HFFc6 (cell line): ENCODE measurements around the gene NINJ1. TPM values are rescaled to one million over a fixed set of nuclear protein-coding genes. Genes with fewer than 3 reads are reported as not detected.
"Not testable (repeated sequence)": the region's sequence is repeated elsewhere in the genome, so short reads cannot be mapped to it uniquely, and the experiment has no call there.

Source experiments
- DNase-seq: peaks from one replicate; pipeline ENCODE4 v3.0.0-alpha.2; 2018
- H3K27ac Mint-ChIP-seq: 2 replicates; pipeline ENCODE4 v1.8.0; 2020; ENCODE audit warnings: mild to moderate bottlenecking, mixed read lengths
- H3K27me3 Mint-ChIP-seq: 2 replicates; pipeline ENCODE4 v1.8.0; 2021; ENCODE audit warnings: mild to moderate bottlenecking, moderate library complexity, mixed read lengths; ENCODE audit not compliant: insufficient read depth
- H3K36me3 Mint-ChIP-seq: 2 replicates; pipeline ENCODE4 v1.8.0; 2021; ENCODE audit warnings: low read depth, mixed read lengths
- H3K4me1 Mint-ChIP-seq: 2 replicates; pipeline ENCODE4 v1.8.0; 2020; ENCODE audit warnings: low read depth, mixed read lengths
- H3K4me3 Mint-ChIP-seq: 2 replicates; pipeline ENCODE4 v1.8.0; 2020; ENCODE audit warnings: mild to moderate bottlenecking, moderate library complexity, mixed read lengths
- H3K9me3 Mint-ChIP-seq: 2 replicates; pipeline ENCODE4 v1.8.0; 2020; ENCODE audit warnings: mild to moderate bottlenecking, mixed read lengths
- total RNA-seq, 6 experiments: library from RNA; stranded (reverse); fragmentation: NEBNext Ultra II Directional; extraction: Animal tissue kit (Norgen Biotek cat#: 25700); gene quantifications; 2 replicates in 1 of 6; 3 replicates in 5 of 6; pipeline ENCODE4 v1.2.3, GENCODE V29; 2021
- TF ChIP-seq, protein P1 (sequence below): fragments of 200-600 bp; sonication (generic); IDR thresholded peaks from 2 replicates; pipeline ENCODE4 v1.5.0; 2021; ENCODE audit warnings: antibody characterized with exemption, mild to moderate bottlenecking

NINJ1 gene
- total RNA-seq, 6 experiments from 2014 or later = 23.2 to 28.0 (median 25.6) TPM

- no peak for DNase-seq
- TF ChIP-seq, protein P1, sequence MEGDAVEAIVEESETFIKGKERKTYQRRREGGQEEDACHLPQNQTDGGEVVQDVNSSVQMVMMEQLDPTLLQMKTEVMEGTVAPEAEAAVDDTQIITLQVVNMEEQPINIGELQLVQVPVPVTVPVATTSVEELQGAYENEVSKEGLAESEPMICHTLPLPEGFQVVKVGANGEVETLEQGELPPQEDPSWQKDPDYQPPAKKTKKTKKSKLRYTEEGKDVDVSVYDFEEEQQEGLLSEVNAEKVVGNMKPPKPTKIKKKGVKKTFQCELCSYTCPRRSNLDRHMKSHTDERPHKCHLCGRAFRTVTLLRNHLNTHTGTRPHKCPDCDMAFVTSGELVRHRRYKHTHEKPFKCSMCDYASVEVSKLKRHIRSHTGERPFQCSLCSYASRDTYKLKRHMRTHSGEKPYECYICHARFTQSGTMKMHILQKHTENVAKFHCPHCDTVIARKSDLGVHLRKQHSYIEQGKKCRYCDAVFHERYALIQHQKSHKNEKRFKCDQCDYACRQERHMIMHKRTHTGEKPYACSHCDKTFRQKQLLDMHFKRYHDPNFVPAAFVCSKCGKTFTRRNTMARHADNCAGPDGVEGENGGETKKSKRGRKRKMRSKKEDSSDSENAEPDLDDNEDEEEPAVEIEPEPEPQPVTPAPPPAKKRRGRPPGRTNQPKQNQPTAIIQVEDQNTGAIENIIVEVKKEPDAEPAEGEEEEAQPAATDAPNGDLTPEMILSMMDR = no peak
- H3K27me3 Mint-ChIP-seq = no peaks in the 10 kb centered on the region; the same call in 1 of the 2 replicates
- peaks cover 5% of the 10 kb centered on the region for H3K9me3 Mint-ChIP-seq
- no peak overlapping the region for H3K27ac Mint-ChIP-seq
- H3K4me1 Mint-ChIP-seq = peaks cover 9% of the 10 kb centered on the region
- peaks cover 29% of the 10 kb centered on the region for H3K36me3 Mint-ChIP-seq
- H3K4me3 Mint-ChIP-seq = no peak overlapping the region
These were observed 28.4 kb downstream of the NINJ1 start for GRCh38 chr9:93105620-93106019.

DNA sequence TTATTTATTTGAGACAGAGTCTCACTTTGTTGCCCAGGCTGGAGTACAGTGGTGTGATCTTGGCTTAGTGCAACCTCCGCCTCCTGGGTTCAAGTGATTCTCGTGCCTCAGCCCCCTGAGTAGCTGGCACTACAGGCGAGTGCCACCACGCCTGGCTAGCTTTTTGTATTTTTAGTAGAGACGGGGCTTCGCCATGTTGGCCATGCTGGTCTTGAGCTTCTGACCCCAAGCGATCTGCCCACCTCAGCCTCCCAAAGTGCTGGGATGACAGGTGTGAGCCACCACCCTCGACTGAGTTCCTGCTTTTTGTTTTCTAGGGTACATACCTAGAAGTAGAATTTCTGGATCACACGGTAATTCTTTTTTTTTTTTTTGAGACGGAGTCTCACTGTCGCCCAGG lies 33.0 kb downstream of the NINJ1 start:
- not testable (repeated sequence) for H3K27me3 Mint-ChIP-seq, H3K9me3 Mint-ChIP-seq, H3K27ac Mint-ChIP-seq, H3K4me3 Mint-ChIP-seq, DNase-seq
- Mint-ChIP-seq H3K4me1 (peaks cover 36% of the 10 kb centered on the region), H3K36me3 (peaks cover 27% of the 10 kb centered on the region)

DNA sequence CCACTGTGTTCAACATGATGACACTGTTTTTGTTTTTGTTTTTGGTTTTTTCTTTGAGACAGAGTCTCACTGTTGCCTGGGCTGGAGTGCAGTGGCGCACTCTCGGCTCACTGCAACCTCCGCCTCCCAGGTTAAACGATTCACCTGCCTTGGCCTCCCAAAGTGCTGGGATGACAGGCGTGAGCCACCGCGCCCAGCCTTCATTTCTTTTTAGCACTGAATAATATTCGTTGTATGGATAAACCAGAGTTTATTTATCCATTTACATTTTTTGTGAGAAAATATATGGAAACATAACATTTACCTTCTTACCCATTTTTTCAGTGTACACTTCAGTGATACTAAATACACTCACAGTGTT lies 33.8 kb downstream of the NINJ1 start:
- Mint-ChIP-seq H3K36me3 (peaks cover 27% of the 10 kb centered on the region), H3K4me1 (peaks cover 36% of the 10 kb centered on the region)
- DNase-seq = no peak

GRCh38 chr9:93099551-93100275 lies 34.3 kb downstream of the NINJ1 start:
- H3K9me3 Mint-ChIP-seq = peaks cover 5% of the 10 kb centered on the region
- peak overlapping the region; percentile 97 for H3K27ac Mint-ChIP-seq
- peaks cover 37% of the 10 kb centered on the region for H3K4me1 Mint-ChIP-seq
- H3K27me3 Mint-ChIP-seq = peaks cover 2% of the 10 kb centered on the region; the same call in 1 of the 2 replicates
- peaks cover 23% of the 10 kb centered on the region for H3K36me3 Mint-ChIP-seq
- no peak for DNase-seq
- TF ChIP-seq, protein P1 = no peak
- H3K4me3 Mint-ChIP-seq = peak overlapping the region; percentile 39; the same call in 1 of the 2 replicates

More for the DNA sequence above, 33.8 kb downstream of the NINJ1 start:
- H3K4me3 Mint-ChIP-seq = no peak overlapping the region
- peaks cover 5% of the 10 kb centered on the region for H3K9me3 Mint-ChIP-seq
- peak overlapping the region; percentile 29; the same call in 1 of the 2 replicates for H3K27ac Mint-ChIP-seq
- TF ChIP-seq, protein P1 = no peak
- H3K27me3 Mint-ChIP-seq = peaks cover 2% of the 10 kb centered on the region; the same call in 1 of the 2 replicates

DNA sequence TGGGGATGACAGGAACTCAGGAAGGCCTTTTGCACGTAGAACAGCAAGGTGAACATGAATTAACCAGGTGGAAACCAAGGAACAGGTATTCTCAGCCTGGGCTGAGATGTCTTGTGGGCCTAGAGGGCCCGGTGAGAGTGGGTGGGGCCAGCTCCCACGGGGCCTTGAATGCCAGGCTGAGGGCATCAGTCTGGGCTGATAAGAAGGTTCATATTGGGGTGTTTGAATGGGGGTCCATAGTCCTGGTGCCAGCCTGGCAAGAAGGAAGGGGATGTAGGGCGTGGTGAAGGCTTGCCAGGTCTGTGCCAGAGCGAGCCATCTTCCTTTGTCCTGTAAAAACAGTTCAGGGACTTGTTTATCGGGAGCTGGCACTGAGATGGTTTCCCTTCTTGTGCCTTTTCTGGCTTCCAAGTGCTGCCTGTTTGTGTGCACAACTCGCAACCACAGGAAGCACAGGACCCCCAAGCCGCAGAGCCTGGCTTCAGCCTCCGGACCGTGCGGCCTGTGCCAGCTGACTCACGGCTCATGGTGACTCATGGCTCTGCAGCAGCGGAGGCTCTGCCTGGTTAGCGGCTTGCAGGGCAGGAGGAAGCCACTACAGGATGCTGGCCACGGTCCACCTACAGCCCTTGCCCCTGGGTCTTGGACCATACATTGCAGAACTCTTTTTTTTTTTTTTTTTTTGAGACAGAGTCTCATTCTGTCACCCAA lies 35.7 kb downstream of the NINJ1 start:
- Mint-ChIP-seq H3K4me1 (peaks cover 44% of the 10 kb centered on the region), H3K27ac (peak overlapping the region; percentile 97), H3K9me3 (no peaks in the 10 kb centered on the region; the same call in 1 of the 2 replicates), H3K36me3 (peaks cover 10% of the 10 kb centered on the region), H3K4me3 (peak overlapping the region; percentile 92), H3K27me3 (peaks cover 4% of the 10 kb centered on the region; the same call in 1 of the 2 replicates)
- peak; percentile 98 for DNase-seq
- TF ChIP-seq, protein P1 = no peak
